NCI-H510A (cell line): ENCODE data around the gene ASPN.

ENCODE experiments used
- DNase-seq: peaks from one replicate; lab custom pipeline; 2025; lab: John Stamatoyannopoulos, UW

Gene ASPN

DNA sequence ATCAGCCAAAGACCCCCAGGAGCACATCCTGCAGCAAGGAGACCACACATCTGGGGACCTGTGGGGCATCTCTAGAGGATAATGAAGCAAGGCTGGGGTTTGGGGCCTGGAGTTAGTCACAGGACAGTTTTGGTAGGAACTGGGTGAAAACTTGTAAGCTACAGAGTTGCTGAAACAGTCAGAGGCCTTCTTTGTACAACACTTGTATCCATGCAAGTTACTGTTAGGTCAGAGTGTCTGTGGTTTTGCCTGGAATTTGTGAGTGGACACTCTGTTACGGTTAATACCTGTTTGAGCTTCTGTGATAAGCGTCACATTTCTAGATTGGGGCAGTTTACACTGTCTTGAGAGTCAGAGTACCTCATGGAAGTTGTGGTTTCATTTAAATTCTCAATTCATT, 22.6 kb upstream of the ASPN start:
- no peak for DNase-seq

DNA sequence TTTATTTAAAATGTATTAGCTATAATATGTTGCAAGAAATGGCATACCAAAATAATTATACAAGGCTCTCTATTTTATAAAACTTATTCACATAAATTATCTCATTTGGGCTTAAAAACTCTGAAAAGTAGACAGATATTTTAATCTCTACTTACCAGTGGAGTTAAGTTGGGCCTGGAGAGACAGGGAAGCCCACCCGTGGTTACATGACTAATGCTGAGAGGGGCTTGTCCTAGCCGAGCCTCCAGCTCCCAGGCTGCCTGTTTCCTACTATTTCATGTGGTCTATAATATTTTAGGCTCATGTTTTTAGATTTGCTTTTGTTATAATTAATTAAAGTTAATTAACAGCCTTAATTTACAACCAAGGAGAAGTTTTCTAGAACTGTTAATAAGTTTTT, 20.9 kb upstream of the ASPN start:
- no peak for DNase-seq

DNA sequence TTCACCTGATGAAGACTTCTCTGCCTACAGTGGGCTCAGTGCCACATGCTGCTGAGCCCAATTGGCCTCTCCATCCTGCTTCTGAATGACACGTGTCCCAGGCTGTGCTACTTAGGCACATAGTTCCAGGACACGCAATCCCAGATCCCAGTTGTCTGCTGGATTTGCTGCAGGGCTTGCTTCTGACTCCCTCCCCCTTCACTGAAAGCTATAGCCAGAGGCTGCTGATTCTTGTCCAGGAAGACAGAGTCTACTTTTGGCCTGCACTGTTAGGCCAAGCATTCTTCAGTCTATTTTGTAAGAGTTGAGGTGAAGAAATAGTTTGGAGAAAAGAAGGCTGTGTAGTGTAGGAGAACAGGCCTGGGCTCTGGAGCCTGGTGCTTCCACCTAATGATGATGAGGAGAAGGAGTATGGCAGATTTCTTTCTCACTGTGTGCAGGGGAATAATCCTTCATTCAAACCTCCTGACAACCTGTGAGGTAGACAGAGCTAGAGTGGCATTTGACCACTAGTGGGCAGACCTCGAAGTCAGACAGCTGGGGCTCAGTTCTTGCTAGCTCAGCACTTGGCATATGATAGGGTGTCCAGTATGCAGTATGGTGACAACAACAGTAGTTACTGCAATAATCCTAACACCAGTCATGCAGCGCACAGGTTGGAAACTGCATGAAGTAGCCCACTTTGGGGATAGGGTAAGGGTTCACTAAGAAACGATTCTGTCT, 19.5 kb upstream of the ASPN start:
- DNase-seq, result no peak

DNA sequence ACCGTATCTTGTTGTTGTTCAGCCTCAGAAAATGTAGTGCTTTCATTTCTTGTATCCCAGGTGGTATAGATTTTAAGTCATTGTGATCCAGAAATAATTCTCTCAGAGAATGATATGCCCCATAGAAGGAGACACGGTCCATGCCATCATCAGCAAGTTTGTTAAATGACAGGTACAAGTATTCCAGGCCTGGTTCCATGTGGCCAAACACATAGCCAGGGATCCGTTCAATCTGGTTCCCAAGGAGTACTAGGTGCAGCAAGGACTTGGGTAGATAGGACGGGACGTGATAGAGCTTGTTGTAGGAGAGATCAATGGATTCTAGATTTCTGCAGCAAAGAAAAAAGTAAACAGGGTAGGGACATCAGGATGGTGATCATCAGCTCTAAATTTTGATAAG, 18.4 kb upstream of the ASPN start:
- no peak for DNase-seq

DNA sequence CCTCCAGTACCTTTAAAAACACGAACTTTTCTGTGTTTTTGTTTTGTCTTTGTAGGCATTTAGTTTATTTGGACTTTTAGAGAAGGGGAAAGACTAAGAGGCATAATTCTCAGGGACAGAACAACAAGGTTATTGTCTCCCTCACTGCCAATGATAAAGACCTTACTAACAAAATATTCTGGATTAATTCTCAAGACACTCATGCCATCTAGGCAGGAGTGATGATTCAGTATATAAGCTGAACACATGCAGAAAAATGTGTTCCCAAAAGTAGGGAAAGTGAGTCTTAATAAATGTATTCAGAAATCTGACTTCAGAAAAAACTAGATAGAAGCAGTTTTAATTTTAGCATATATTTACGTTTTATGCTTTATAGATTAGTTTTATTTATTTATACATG, 17.4 kb upstream of the ASPN start:
- no peak for DNase-seq

DNA sequence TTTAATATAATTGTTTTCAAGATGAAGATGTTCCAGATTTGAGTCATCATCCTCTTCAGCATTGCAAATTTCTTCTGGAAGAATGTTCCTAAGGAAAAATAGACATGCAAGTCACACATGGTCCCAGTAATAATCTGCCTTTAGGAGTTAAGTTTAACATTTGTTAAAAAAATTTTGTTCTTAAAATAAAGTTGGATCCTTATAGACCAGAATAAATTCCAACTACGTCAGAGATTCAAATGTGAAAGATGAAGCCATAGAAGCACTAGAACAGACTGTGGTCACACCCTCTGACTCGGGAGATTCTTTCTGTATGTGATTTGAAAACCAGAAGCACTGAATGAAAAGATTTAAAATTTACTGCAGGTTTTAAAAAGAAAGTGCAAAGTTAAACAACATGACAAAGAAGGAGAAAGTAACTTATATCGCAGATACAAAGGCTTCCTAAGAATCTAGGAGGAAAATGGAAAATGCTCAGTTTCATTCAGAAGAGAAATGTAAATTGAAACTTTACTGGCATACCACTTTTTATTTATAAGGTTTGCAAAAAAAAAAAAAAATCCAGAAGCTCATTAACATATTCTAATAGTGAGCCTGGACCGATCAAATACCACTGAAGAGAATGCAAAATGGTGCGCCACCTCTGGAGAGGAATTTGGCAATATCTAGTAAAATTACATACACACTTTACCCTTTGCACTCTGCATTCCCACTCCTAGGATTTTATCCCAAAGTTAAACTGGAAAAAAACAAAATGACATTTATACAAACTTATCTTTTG, 14.3 kb upstream of the ASPN start:
- no peak for DNase-seq

DNA sequence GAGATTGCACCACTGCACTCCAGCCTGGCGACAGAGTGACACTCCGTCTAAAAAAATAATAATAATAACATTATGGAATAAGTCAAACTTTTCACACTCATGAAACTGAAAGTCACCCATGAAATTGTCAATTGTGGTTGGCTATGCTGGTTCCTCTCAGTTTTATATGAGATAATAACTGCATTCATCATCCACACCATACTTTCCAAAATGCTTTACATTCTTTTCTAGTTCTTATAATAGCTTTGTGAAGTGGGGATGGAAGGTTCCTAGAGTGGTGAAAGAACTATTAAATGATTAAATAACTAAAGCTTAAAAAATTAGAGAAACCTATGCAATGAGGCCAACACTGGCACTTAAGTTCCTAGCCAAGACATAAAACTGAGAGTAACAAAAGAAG, 12.6 kb upstream of the ASPN start:
- no peak for DNase-seq

DNA sequence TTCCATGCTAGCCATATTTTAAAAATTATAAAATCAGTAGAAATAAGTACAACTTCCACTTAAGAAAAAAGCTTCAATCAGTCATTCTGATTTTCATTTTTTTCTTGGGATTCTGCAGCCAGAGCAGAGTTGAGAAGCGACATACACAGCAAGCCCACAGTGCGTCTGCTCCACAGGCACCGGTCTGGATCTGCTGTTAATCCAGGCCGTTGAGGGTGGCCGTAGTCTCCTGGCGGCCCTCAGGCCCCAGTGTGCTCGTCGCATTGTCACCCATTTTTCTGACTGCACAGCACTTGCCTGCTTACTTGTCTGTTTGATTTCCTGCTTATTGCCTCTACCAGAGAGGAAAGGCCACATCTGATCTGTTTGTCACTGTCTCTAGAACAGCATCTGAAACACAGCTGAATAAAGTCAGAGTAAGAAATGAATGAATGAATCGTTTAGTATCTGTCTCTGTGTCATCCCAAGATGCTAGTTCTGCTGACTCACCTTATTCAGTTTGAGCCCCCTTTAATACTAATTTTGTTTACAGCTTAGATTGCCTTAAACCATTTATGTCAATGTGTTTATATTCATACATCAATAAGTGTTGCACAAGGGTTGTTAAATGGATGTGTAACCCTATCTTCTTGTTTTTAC, 11.6 kb upstream of the ASPN start:
- DNase-seq, result no peak

DNA sequence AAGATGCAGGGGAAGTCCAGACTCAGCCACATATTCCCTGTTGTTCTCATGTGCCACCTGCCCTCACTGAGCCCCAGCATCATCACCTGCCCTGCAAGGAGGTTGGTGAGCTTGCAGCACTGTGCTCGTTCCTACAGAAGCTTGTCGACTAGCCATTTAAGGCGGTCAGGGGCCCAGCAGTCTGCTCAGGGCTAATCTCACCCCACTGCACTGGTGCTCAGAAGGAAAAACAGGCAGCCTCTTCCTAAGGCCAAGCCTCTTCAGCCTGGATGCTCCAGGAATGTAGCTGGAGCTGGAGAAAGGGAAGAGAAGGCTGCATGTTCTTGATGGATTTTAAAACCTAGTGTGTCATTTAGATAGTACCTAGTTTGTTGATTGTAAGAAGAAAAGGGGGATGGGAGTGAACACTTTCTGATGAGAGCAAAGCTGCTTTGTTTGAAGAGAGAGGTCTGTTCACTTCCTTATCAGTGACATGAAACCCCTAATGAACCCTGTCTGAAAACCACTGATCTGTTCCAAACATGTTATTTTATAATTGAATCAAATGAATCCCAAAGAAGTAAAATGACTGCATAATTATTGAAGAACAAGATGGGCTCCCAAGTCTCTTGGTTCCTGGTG, 10.6 kb upstream of the ASPN start:
- DNase-seq, result no peak

DNA sequence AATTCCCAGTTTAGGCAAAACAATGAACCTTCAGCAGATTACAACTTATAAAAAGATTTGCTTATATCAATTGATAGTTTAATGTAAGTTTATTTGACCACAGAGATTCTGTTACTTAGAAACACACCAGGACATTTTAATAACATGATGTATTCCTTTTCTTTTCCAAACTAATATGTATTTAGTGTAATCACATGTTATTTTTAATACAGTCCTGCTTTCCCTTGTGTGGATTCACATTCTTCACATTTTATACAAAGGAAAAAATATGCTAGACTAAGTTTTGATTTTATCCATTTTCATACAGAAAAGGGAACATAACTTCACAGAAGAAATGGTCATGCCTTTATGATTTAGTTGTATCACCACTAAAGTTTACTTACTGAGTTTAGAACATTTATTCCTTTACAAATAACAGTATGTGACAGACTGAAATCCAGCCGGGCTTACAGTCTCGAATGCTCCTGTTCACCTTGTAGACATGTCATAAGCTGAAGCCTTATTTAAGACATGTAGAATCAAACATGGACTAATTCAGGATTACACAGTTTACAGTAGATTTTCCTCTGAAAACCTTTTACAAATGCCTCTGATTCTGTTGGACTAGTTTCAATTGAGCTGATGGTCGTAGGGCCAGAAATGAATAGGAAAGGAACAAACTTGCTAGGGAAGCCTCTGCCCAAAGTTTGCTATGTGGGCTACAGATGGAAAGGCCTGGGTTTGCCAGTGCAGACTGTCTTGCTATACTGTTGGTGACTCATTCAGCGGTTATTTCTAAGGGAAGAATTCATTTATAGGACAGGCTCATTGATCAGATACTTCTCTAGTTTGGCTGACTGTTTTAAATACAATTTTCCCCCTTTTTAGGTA, 6.6 kb upstream of the ASPN start:
- DNase-seq, result no peak

DNA sequence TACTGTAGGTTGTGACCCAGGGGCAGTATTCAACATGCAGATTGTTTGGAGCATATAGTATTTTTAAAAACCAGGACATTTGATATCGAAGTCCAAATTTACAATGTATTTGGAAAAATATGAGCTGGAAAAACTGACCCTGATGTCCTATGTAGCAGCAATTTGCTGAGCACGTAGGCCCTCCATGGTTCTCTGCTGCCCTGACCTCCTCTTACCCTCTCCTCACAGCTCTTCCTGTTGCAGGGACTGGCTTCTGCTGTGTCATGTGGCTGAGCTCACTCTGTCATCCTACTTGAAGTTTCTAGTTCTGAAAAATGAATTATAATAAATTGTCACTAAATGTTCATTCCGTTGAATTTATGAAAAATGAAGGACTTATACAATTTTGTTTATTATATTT, 4.1 kb upstream of the ASPN start:
- DNase-seq, result no peak

DNA sequence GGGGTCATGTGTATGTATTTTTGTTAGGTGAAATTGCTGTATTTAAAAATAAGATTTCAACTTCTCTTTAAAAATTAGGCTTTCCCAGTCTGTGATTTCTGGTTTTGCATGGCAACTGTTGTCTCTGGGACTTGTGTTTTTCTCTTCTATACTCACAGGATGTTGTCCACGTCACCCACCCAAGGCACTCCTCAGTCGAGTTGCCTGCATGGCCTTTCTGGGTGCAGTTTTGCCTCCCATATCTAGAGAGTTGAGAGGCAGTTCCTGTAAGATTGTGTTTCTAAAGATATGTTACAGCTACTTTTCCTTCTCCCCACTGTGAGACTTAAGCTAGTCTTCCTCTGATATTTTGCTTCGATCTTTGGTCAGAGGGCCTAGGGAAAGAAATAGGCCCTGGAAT, 2.3 kb upstream of the ASPN start:
- DNase-seq, result no peak

DNA sequence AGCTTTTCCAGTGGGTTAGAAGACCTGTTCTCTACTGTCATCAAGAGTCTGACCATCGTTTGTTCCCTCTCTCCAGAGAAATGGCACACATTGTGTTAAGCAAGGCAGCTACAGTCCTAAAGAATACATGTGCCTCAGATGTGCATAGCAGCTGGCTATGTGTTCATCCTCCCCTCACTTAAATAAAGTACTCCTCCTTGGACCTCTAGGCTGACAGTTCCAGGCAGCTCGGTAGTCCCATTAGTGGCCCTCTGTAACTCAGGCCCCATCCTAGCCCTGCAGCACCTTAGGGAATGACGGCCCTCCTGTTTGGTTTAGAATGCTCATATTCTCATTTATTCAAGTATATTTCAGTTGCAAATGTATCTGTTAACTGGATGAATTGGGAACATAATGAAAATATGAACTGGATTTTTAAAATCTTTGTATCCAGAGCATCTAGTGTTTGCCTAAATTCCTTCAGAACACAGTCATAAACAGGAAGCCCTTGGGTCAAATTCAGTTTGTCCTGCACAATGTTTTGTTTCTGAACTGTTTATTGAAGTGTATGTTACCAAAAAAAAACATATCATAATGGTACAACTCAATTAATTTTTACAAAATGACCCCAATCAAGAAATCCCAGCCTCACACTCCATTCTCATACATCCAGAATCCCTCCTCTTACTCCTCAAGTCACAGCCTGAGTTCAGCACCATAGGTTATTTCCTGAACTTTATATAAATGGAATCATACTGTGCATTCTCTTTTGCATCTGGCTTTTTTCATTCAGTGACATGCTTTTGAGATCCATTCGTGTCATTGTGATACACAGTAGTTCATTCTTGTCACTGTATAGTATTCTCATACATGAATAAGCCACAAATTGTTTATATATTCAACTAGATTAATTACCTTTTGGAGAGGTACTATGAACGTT, 1.6 kb upstream of the ASPN start:
- DNase-seq, result no peak

DNA sequence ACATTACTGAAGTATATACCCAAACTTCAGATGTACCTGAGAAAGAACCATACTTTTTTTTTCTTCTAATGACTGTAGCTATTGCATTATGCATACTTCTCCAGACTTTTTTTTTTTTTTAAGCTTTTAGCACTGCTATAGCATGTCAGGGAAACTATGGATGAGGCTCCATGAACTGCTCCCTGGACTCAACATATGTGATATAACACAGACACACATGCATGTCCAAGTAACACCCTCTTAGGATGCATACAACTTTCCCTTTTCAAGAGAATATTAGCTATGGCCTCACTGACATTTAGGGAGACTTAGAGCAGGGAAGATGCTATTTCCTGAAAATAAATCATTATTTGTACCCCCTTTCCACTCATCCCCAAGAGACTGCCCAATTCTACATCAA, 499 bp upstream of the ASPN start:
- no peak for DNase-seq

DNA sequence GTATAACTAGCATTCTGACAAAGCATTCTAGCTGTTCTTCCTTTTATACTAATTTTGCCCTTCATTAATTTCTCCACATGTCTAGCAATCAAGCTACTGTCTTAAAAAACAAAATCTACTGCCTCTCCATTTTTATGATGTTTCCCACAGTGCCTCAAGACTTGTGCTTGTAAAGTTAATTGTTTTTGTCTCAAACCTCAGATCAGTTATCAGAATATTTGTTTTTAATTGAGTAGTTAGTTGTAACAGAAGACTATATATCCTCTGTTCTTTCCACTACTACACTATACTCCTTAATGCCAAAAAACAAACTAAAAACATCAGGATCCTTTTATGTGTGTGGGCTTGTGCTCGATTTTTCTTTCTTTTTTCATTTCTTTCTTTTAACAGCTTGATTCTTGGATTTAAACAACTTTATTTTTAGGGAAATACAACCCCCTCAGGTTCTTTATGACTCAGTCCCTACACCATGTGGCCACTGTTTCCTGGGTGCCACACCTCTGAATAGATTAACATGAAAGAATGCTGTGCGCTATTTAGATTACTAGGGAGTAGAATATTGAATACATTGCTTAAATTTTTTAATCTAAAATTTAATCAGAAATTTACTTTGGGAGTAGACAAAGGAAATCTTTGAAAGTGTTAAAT, 1.2 kb downstream of the ASPN start:
- no peak for DNase-seq

DNA sequence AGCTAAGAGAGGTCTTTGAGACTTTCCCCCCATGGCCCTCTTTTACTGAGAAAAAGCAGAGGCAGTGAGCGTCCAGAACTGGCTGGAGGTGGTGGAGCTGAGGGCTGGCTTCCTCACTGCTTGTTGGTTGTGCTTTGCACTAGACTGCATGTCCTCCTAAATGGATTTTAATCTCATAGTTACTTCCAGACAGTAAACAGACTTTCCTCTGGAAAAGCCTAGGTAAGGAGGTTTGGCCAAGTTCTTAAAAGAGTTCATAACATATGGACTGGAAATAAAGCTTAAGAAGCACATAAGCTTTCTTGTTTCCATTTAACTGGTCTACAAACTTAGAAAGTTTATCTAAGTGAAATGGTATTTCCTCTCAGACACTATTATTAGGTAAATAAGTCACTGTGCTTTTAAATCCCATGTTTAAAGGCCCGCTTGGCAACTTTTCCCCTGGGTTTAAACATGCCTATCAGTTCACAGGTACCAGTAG, 2.0 kb downstream of the ASPN start:
- DNase-seq, result no peak

DNA sequence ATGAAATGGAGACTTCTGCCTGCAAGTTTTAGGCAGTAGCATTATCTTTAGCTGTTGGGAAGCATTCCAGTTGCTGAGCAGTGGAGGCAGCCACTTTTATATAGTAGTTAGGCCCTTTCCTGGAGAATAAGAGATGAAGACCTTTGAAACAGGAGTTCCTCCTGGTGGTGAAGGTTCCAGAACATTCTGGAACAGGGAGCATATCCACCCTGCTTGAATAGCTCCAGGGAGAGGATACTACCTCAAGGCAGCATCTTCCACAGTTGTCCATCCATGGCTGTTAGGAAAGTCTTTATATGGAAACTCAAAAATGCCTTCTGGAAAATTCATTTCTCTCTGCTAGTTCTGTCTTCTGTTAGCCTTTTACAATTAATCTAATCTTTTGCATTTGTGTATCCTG, 3.0 kb downstream of the ASPN start:
- no peak for DNase-seq

DNA sequence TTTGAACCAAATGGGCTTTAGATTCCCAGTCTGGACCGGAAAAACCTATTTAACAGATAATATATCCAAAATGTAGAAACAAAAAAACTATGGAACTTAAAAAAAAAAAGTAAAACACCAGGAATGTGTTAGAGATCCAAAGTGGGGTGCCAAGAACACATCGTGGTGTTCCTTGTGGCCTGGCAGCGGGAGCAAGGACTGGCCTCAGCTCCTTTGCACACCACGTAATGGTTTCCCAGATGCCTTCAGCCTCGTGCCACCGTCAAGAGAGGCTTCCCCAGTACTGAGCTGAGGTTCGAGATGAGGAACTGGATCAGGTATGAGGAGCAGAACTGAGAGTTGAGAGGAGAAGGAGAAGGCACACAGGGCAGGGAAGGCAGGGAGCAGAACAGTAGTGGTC, 3.5 kb downstream of the ASPN start:
- DNase-seq, result no peak

DNA sequence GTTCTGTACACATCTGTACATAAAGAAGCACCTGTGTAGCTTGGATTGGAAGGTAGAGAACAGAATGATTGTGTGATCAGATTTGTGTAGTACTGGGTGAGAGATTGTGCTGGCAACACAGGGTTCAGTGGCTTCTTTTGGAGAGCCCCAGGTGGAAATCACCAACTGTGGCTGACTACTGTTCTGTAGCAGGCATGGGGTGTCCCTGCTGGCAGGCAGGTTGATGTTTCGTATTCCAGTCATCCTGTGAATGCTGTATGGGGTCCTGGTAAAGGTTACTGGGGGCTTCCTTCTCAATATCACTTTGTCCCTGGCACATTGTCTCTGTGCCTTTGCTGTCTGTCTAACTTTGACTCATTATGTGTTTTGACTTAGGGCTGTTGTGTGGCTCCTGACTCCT, 5.3 kb downstream of the ASPN start:
- DNase-seq, result no peak

DNA sequence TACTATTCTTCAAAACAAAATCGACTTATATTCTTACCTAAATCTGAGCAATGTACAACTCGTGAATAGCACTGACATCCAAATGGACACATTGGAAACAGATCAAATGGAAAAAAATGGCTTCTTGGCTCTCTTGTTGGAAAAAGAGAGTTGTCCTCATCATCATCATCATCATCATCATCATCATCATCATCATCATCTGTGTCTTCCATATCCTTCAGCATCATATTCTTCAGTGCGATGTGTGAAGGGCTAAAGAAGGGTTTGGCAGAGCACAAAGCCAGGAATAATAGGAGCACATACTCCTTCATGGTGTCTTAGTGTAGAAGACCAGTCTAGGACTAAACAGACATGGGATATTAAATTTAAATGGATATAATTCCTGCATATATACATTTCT, 7.7 kb downstream of the ASPN start:
- no peak for DNase-seq
